K562 (cell line): ENCODE results near the gene AGPAT1. TPM values are rescaled to one million over a fixed set of nuclear protein-coding genes. Genes with fewer than 3 reads are reported as not detected.
A peak's percentile ranks its signal among the peaks of the same experiment; 100 is the strongest.

Source experiments
- BDP1 ChIP-seq: IDR thresholded peaks from 3 replicates; pipeline ENCODE4 v1.6.1; 2011; ENCODE audit not compliant: insufficient read length, insufficient read depth
- BHLHE40 ChIP-seq: IDR thresholded peaks from 2 replicates; pipeline ENCODE4 v1.6.1; 2011; ENCODE audit warnings: low read length, improper control_type of control experiment
- BRCA1 ChIP-seq, 2 experiments: fragments of 450-650 bp in 1 of 2; sonication (generic) in 1 of 2; formaldehyde crosslinking in 1 of 2; IDR thresholded peaks; 2 replicates each; pipeline versions ENCODE4 v1.5.0 to v1.6.1; 2017 to 2020; ENCODE audit warnings: mild to moderate bottlenecking in 1 of 2, missing genetic modification reagents in 1 of 2
- ELF1 ChIP-seq: fragments of 200-800 bp; sonication (Bioruptor generic); IDR thresholded peaks from 2 replicates; pipeline ENCODE4 v1.6.1; 2016; ENCODE audit warnings: missing genetic modification characterization, missing compliant biosample characterization
- GTF2F1 ChIP-seq: IDR thresholded peaks from 2 replicates; pipeline ENCODE4 v1.6.1; 2011; ENCODE audit warnings: low read depth, low read length, improper control_type of control experiment
- HDAC8 ChIP-seq: fragments of 450-650 bp; IDR thresholded peaks from 2 replicates; pipeline ENCODE4 v1.6.1; 2016; ENCODE audit warnings: mild to moderate bottlenecking, missing genetic modification characterization, moderate library complexity, missing compliant biosample characterization
- HMBOX1 ChIP-seq: sonication (generic); IDR thresholded peaks from 2 replicates; pipeline ENCODE4 v1.6.1; 2016
- KLF6 ChIP-seq: fragments of 250-450 bp; sonication (Bioruptor Pico); IDR thresholded peaks from 2 replicates; pipeline ENCODE4 v1.4.0; 2020; ENCODE audit warnings: mild to moderate bottlenecking, moderate library complexity, borderline replicate concordance
- MYBL2 ChIP-seq, 2 experiments: fragments of 450-650 bp in 1 of 2; sonication (generic) in 1 of 2; formaldehyde crosslinking in 1 of 2; IDR thresholded peaks; 2 replicates each; pipeline versions ENCODE4 v1.6.1 to v1.8.1; 2017 to 2022; ENCODE audit warnings: borderline replicate concordance in 1 of 2, inconsistent platforms in 1 of 2, low read depth in 1 of 2, mild to moderate bottlenecking in 1 of 2, missing genetic modification reagents in 1 of 2, moderate library complexity in 1 of 2
- MYC ChIP-seq, 2 experiments: fragments of 250-450 bp in 1 of 2; sonication (Bioruptor Pico) in 1 of 2; IDR thresholded peaks; 2 replicates each; pipeline versions ENCODE4 v1.5.1 to v1.6.1; 2012 to 2021; ENCODE audit warnings: low read depth in 2 of 2, borderline replicate concordance in 1 of 2, improper control_type of control experiment in 1 of 2, low read length in 1 of 2, mild to moderate bottlenecking in 1 of 2, moderate library complexity in 1 of 2
- PHF8 ChIP-seq: fragments of 200-600 bp; sonication (generic); IDR thresholded peaks from 2 replicates; pipeline ENCODE4 v1.6.1; 2012; ENCODE audit warnings: mixed run types, mild to moderate bottlenecking, inconsistent platforms, low read length, moderate library complexity, borderline replicate concordance
- POLR2H ChIP-seq: IDR thresholded peaks from 2 replicates; pipeline ENCODE4 v1.6.1; 2016; ENCODE audit warnings: missing genetic modification characterization, low read depth, mild to moderate bottlenecking, control low read depth, missing compliant biosample characterization, moderate library complexity
- PRMT5 ChIP-seq: sonication (generic); formaldehyde crosslinking; IDR thresholded peaks from 2 replicates; pipeline ENCODE4 v1.5.0; 2020; ENCODE audit warnings: missing genetic modification reagents
- RAD51 ChIP-seq: fragments of 450-650 bp; IDR thresholded peaks from 2 replicates; pipeline ENCODE4 v1.7.1; 2016; ENCODE audit warnings: low read depth, mild to moderate bottlenecking, borderline replicate concordance
- SMARCC2 ChIP-seq: fragments of 450-650 bp; IDR thresholded peaks from 2 replicates; pipeline ENCODE4 v1.6.1; 2017; ENCODE audit warnings: antibody characterized with exemption, moderate library complexity, mild to moderate bottlenecking, low read depth
- SPI1 ChIP-seq: IDR thresholded peaks from 2 replicates; pipeline ENCODE4 v1.6.1; 2011; ENCODE audit warnings: low read depth, low read length, control low read depth, borderline replicate concordance
- STAG1 ChIP-seq: sonication (generic); formaldehyde crosslinking; IDR thresholded peaks from 2 replicates; pipeline ENCODE4 v1.5.0; 2020; ENCODE audit warnings: missing genetic modification reagents, borderline replicate concordance
- TCFL5 ChIP-seq: fragments of 250-450 bp; sonication (Bioruptor Pico); conservative IDR thresholded peaks from 2 replicates; pipeline ENCODE4 v1.6.1; 2021; ENCODE audit warnings: mild to moderate bottlenecking, moderate library complexity, matching md5 sums
- ZBTB1 ChIP-seq: sonication (generic); formaldehyde crosslinking; IDR thresholded peaks from 2 replicates; pipeline ENCODE4 v1.8.1; 2023; ENCODE audit warnings: missing genetic modification reagents, low read depth, mild to moderate bottlenecking, borderline replicate concordance
- ZBTB26 ChIP-seq: fragments of 450-650 bp; formaldehyde crosslinking; IDR thresholded peaks from 2 replicates; pipeline ENCODE4 v1.4.0; 2022; ENCODE audit warnings: missing genetic modification characterization
- ZC3H11A ChIP-seq: IDR thresholded peaks from 2 replicates; pipeline ENCODE4 v1.6.1; 2012; ENCODE audit warnings: low read depth, low read length, improper control_type of control experiment
- ZNF232 ChIP-seq: sonication (generic); formaldehyde crosslinking; IDR thresholded peaks from 2 replicates; pipeline ENCODE4 v1.8.0; 2022; ENCODE audit warnings: mild to moderate bottlenecking, missing genetic modification reagents
- ZNF512 ChIP-seq: IDR thresholded peaks from 2 replicates; pipeline ENCODE4 v1.6.1; 2016; ENCODE audit warnings: missing genetic modification characterization, missing compliant biosample characterization
- ZNF717 ChIP-seq: fragments of 250-450 bp; sonication (Bioruptor Pico); IDR thresholded peaks from 2 replicates; pipeline ENCODE4 v1.5.0; 2021
- ZNF79 ChIP-seq: fragments of 250-450 bp; sonication (Bioruptor Pico); IDR thresholded peaks from 2 replicates; pipeline ENCODE4 v1.4.0; 2020; ENCODE audit warnings: low read depth, mild to moderate bottlenecking, moderate library complexity
- polyA plus RNA-seq, 8 experiments: library from polyadenylated mRNA; depleted of rRNA in 4 of 8; stranded (reverse) in 5 of 8; unstranded in 3 of 8; fragments of >200 nt; fragmentation: Nextera tagmentation in 2 of 8; fragmentation: Illumina TruSeq in 1 of 8; extraction: Ambion mirVana in 2 of 8; extraction: Trizol in 1 of 8; gene quantifications; 2 replicates each; pipeline versions ENCODE4 v1.2.1 to v1.2.3, GENCODE V29; 2011 to 2014; ENCODE audit warnings: inconsistent platforms in 1 of 8, missing spikeins in 1 of 8
- total RNA-seq, 7 experiments: library from RNA; depleted of rRNA in 6 of 7; stranded (reverse); fragments of >200 nt in 6 of 7; fragmentation: Illumina TruSeq in 2 of 7; extraction: Trizol in 2 of 7; gene quantifications; 2 replicates each; pipeline versions ENCODE4 v1.2.1 to v1.2.3, GENCODE V29; 2011 to 2021; ENCODE audit warnings: low replicate concordance in 1 of 7

AGPAT1 gene
- total and polyA plus RNA-seq, 9 of the 15 experiments (the other 6 are each of a cell fraction or from before 2014, with no cell fraction given): 37.9 to 176 (median 69.4) TPM

- TF ChIP-seq ZNF232 (CRISPR knock-in tag) (no peak), ZNF512 (tag) (peak; percentile 79; the same call in 1 of the 2 replicates), HDAC8 (no peak), POLR2H (tag) (no peak), HMBOX1 (no peak), BHLHE40 (no peak), PRMT5 (CRISPR knock-in tag) (no peak), ZBTB26 (CRISPR knock-in tag) (peak; percentile 95; the same call in 1 of the 2 replicates), ZBTB1 (CRISPR knock-in tag) (0 out of 2 replicates have a peak, but pooled peaks have one; percentile 34), ZC3H11A (no peak), ELF1 (0 out of 2 replicates have a peak, but pooled peaks have one; percentile 6), ZNF717 (0 out of 2 replicates have a peak, but pooled peaks have one; percentile 41), ZNF79 (no peak), STAG1 (CRISPR knock-in tag) (no peak), TCFL5 (no peak), KLF6 (CRISPR knock-in tag) (0 out of 2 replicates have a peak, but pooled peaks have one; percentile 60), PHF8 (no peak), MYC (IDR thresholded peaks at IDR 0.05; ENCODE audit: low read depth, low read length) (peak; percentile 27; the same call in 1 of the 2 replicates), MYC (CRISPR knock-in tag; IDR thresholded peaks at IDR 0.05; ENCODE audit: borderline replicate concordance, low read depth) (no peak), SPI1 (no peak), MYBL2 (IDR thresholded peaks at IDR 0.05; ENCODE audit: low read depth) (no peak), MYBL2 (CRISPR knock-in tag; IDR thresholded peaks at IDR 0.05; ENCODE audit: borderline replicate concordance) (no peak), BDP1 (no peak), SMARCC2 (no peak), GTF2F1 (no peak), RAD51 (peak; percentile 45), BRCA1 (IDR thresholded peaks at IDR 0.05) (no peak), BRCA1 (CRISPR knock-in tag; IDR thresholded peaks at IDR 0.05) (no peak)
Measured at GRCh38 chr6:32176476-32177182, 745 bp upstream of the AGPAT1 start (continued).
